GM12872 (cell line): ENCODE data around the gene ESPN.

Experiments
- TF ChIP-seq, protein P1 (sequence below): IDR thresholded peaks from 3 replicates; pipeline ENCODE4 v1.5.1; 2011; ENCODE audit warnings: low read depth, mild to moderate bottlenecking, low read length, moderate library complexity; ENCODE audit not compliant: insufficient read depth

The ESPN gene

GRCh38 chr1:6420454-6421042 lies 4.0 kb upstream of the ESPN start:
- TF ChIP-seq, protein P1, sequence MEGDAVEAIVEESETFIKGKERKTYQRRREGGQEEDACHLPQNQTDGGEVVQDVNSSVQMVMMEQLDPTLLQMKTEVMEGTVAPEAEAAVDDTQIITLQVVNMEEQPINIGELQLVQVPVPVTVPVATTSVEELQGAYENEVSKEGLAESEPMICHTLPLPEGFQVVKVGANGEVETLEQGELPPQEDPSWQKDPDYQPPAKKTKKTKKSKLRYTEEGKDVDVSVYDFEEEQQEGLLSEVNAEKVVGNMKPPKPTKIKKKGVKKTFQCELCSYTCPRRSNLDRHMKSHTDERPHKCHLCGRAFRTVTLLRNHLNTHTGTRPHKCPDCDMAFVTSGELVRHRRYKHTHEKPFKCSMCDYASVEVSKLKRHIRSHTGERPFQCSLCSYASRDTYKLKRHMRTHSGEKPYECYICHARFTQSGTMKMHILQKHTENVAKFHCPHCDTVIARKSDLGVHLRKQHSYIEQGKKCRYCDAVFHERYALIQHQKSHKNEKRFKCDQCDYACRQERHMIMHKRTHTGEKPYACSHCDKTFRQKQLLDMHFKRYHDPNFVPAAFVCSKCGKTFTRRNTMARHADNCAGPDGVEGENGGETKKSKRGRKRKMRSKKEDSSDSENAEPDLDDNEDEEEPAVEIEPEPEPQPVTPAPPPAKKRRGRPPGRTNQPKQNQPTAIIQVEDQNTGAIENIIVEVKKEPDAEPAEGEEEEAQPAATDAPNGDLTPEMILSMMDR = no peak

GRCh38 chr1:6421266-6421665 lies 3.3 kb upstream of the ESPN start:
- TF ChIP-seq, protein P1 = no peak

DNA sequence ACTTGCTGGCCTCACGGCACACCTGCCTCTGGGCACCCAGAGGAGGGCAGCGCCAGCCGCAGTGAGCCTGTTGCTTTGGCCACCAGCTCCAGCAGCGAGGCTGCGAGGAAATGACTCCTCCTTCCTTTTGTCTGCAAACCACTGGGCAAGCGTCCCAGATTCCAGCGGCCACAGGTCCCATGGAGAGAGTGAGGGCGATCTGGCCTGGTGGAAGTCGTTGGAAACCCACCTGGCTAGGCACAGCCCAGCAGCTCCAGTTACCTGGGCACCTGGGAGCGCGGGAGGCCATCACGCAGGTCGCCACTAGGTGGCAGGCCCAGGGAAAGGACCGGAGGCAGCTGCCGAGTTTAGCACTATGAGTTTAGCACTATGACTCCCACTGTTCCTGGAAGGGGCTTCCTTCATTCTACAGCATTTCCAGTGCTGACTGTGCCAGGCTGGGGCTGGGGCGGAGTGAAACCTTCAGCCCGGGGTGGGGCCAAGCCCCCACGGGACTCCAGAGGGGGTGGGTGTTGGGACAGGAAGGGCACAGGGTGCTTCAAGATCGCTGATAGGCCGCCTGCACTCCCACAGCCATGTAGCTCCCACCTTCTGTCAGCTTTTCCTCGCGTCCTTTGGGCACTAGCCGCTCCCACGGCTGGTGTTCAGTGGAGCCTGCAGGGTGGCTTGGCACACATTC lies 1.1 kb upstream of the ESPN start:
- TF ChIP-seq, protein P1 = peak; percentile 90

GRCh38 chr1:6424000-6424565 lies 493 bp upstream of the ESPN start:
- TF ChIP-seq, protein P1 = no peak

GRCh38 chr1:6425658-6426057 lies 1.1 kb downstream of the ESPN start:
- TF ChIP-seq, protein P1 = no peak

GRCh38 chr1:6426277-6426971 lies 1.8 kb downstream of the ESPN start:
- TF ChIP-seq, protein P1 = no peak

- TF ChIP-seq, protein P1 = no peak
These were observed 2.4 kb downstream of the ESPN start for GRCh38 chr1:6426972-6427350.
